Measurements from ENCODE around the gene C10orf95. TPM values are rescaled to one million over a fixed set of nuclear protein-coding genes. Genes with fewer than 3 reads are reported as not detected.
"Not testable (repeated sequence)": the region's sequence is repeated elsewhere in the genome, so short reads cannot be mapped to it uniquely, and the experiment has no call there.

The C10orf95 gene
- 1 to 10 TPM in 1 of 2 donors, under 1 TPM in 1; 0.85 to 3.7 TPM for total RNA-seq

GRCh38 chr10:102451105-102451969 is at the start of gene C10orf95:
Gene C10orf95 (minus strand): TSS chr10:102451543. CDS start chr10:102451093, 450 bp downstream.
- intact Hi-C loops (cut with DNase I) = no loop called here
- H3K4me1 ChIP-seq (replicated peaks) = no peaks in the 10 kb centered on the region
- peak within 1 kb of the TSS; percentile 71 to 82 for H3K4me3 ChIP-seq
- H3K9me3 ChIP-seq = no peaks in the 10 kb centered on the region
- H3K36me3 ChIP-seq = no peaks in the 10 kb centered on the region
- H3K27ac ChIP-seq = peak within 1 kb of the TSS; percentile 86 to 89
- no peak for TF ChIP-seq CTCF (IDR thresholded peaks at IDR 0.05)
- TF ChIP-seq POLR2A (IDR thresholded peaks at IDR 0.05) = no peak
- no peak for TF ChIP-seq POLR2AphosphoS5 (IDR thresholded peaks at IDR 0.05)
- 23% methylated on average over 28 of the region's 28 CpGs for WGBS
- DNase-seq (ENCODE audit: low spot score) = no peak
- H3K27me3 ChIP-seq (replicated peaks; ENCODE audit: insufficient read depth) = no peaks in the 10 kb centered on the region

GRCh38 chr10:102500686-102501085 is 49.3 kb upstream of the C10orf95 start:
- H3K4me3 ChIP-seq; H3K4me1 ChIP-seq (replicated peaks); H3K27ac ChIP-seq; H3K9me3 ChIP-seq; H3K36me3 ChIP-seq; DNase-seq (ENCODE audit: low spot score); H3K27me3 ChIP-seq (replicated peaks; ENCODE audit: insufficient read depth): not testable (repeated sequence)
- 95% methylated on average over 12 of the region's 13 CpGs for WGBS
- intact Hi-C loops (cut with DNase I) = loop anchor here (10.0 kb wide), 1 partner anchor 106 kb away; the partner anchor contains the start of gene NFKB2

- peaks cover 3% of the 10 kb centered on the region for H3K4me1 ChIP-seq (replicated peaks)
- no peak for TF ChIP-seq POLR2A (IDR thresholded peaks at IDR 0.05)
- no peak for TF ChIP-seq POLR2AphosphoS5 (IDR thresholded peaks at IDR 0.05)
- no peak for TF ChIP-seq CTCF (IDR thresholded peaks at IDR 0.05)
- H3K9me3 ChIP-seq = no peaks in the 10 kb centered on the region
- H3K36me3 ChIP-seq = no peaks in the 10 kb centered on the region
- H3K27ac ChIP-seq = no peak overlapping the region
- no peaks in the 10 kb centered on the region for H3K27me3 ChIP-seq (replicated peaks; ENCODE audit: insufficient read depth)
- intact Hi-C loops (cut with DNase I) = no loop called here
- 92% methylated on average over 3 of the region's 3 CpGs for WGBS
- no peak for DNase-seq (ENCODE audit: low spot score)
- no peak overlapping the region for H3K4me3 ChIP-seq
These were observed 48.0 kb upstream of the C10orf95 start for GRCh38 chr10:102499356-102499755.

- WGBS = 84% methylated on average over 1 of the region's 1 CpG
- Histone ChIP-seq H3K4me3 (no peak overlapping the region), H3K27me3 (replicated peaks; ENCODE audit: insufficient read depth) (no peaks in the 10 kb centered on the region), H3K36me3 (no peaks in the 10 kb centered on the region), H3K27ac (no peak overlapping the region), H3K9me3 (no peaks in the 10 kb centered on the region), H3K4me1 (replicated peaks) (peaks cover 7% of the 10 kb centered on the region)
- intact Hi-C loops (cut with DNase I) = no loop called here
- no peak for DNase-seq (ENCODE audit: low spot score)
- TF ChIP-seq POLR2A (IDR thresholded peaks at IDR 0.05) (no peak), POLR2AphosphoS5 (IDR thresholded peaks at IDR 0.05) (no peak), CTCF (IDR thresholded peaks at IDR 0.05) (no peak)
These were observed 46.2 kb upstream of the C10orf95 start for GRCh38 chr10:102497545-102497944.

GRCh38 chr10:102493771-102494170 is 42.4 kb upstream of the C10orf95 start:
- Histone ChIP-seq H3K4me3 (no peak overlapping the region), H3K27ac (peak overlapping the region; percentile 35 to 40), H3K36me3 (peaks cover under 1% of the 10 kb centered on the region in 2 donors), H3K4me1 (replicated peaks) (peaks cover 4% of the 10 kb centered on the region), H3K9me3 (no peaks in the 10 kb centered on the region), H3K27me3 (replicated peaks; ENCODE audit: insufficient read depth) (no peaks in the 10 kb centered on the region)
- DNase-seq (ENCODE audit: low spot score) = no peak
- WGBS = 72% methylated on average over 2 of the region's 2 CpGs
- TF ChIP-seq POLR2AphosphoS5 (IDR thresholded peaks at IDR 0.05) = no peak
- no peak for TF ChIP-seq POLR2A (IDR thresholded peaks at IDR 0.05)
- intact Hi-C loops (cut with DNase I) = no loop called here
